ENCODE measurements around the gene PLPPR1. TPM values are rescaled to one million over a fixed set of nuclear protein-coding genes. Genes with fewer than 3 reads are reported as not detected.

PLPPR1 gene
- total RNA-seq, 1 experiment from 2014 or later = 0.93 TPM

- H3K36me3 ChIP-seq = no peaks in the 10 kb centered on the region
- H3K4me3 ChIP-seq = no peak overlapping the region
- H3K4me1 ChIP-seq = no peaks in the 10 kb centered on the region
- no peak overlapping the region for H3K27ac ChIP-seq
- no peaks in the 10 kb centered on the region for H3K9me3 ChIP-seq (replicated peaks)
- no peak for DNase-seq
- 0 out of 2 replicates have a peak, but pooled peaks cover 3% of the 10 kb centered on the region for H3K27me3 ChIP-seq
These were observed 40.2 kb downstream of the PLPPR1 start for GRCh38 chr9:101068696-101069095.

- H3K27me3 ChIP-seq = 0 out of 2 replicates have a peak, but pooled peaks cover 3% of the 10 kb centered on the region
- no peak for DNase-seq
- H3K36me3 ChIP-seq = no peaks in the 10 kb centered on the region
- no peaks in the 10 kb centered on the region for H3K4me1 ChIP-seq
- no peak overlapping the region for H3K27ac ChIP-seq
- H3K4me3 ChIP-seq = no peak overlapping the region
- no peaks in the 10 kb centered on the region for H3K9me3 ChIP-seq (replicated peaks)
These were observed 43.7 kb downstream of the PLPPR1 start for GRCh38 chr9:101072259-101072658.

GRCh38 chr9:101073122-101073521, 44.6 kb downstream of the PLPPR1 start:
- Histone ChIP-seq H3K4me3 (no peak overlapping the region), H3K27me3 (0 out of 2 replicates have a peak, but pooled peaks cover 3% of the 10 kb centered on the region), H3K27ac (no peak overlapping the region), H3K36me3 (no peaks in the 10 kb centered on the region), H3K4me1 (no peaks in the 10 kb centered on the region), H3K9me3 (replicated peaks) (no peaks in the 10 kb centered on the region)
- DNase-seq = no peak

- Histone ChIP-seq H3K9me3 (replicated peaks) (no peaks in the 10 kb centered on the region), H3K27me3 (no peaks in the 10 kb centered on the region), H3K4me3 (no peak overlapping the region), H3K4me1 (no peaks in the 10 kb centered on the region), H3K27ac (no peak overlapping the region), H3K36me3 (no peaks in the 10 kb centered on the region)
- no peak for DNase-seq
These were observed 53.1 kb downstream of the PLPPR1 start for GRCh38 chr9:101081641-101082040.

GRCh38 chr9:101083448-101084202, 55.1 kb downstream of the PLPPR1 start:
- Histone ChIP-seq H3K27ac (no peak overlapping the region), H3K9me3 (replicated peaks) (no peaks in the 10 kb centered on the region), H3K27me3 (no peaks in the 10 kb centered on the region), H3K4me1 (no peaks in the 10 kb centered on the region), H3K36me3 (no peaks in the 10 kb centered on the region), H3K4me3 (no peak overlapping the region)
- DNase-seq = no peak

GRCh38 chr9:101087426-101087825, 58.9 kb downstream of the PLPPR1 start:
- no peaks in the 10 kb centered on the region for H3K9me3 ChIP-seq (replicated peaks)
- no peak overlapping the region for H3K27ac ChIP-seq
- no peak for DNase-seq
- no peaks in the 10 kb centered on the region for H3K4me1 ChIP-seq
- no peaks in the 10 kb centered on the region for H3K27me3 ChIP-seq
- no peaks in the 10 kb centered on the region for H3K36me3 ChIP-seq
- H3K4me3 ChIP-seq = no peak overlapping the region

- no peaks in the 10 kb centered on the region for H3K27me3 ChIP-seq
- DNase-seq = no peak
- H3K9me3 ChIP-seq (replicated peaks) = no peaks in the 10 kb centered on the region
- H3K36me3 ChIP-seq = no peaks in the 10 kb centered on the region
- H3K4me1 ChIP-seq = no peaks in the 10 kb centered on the region
- H3K4me3 ChIP-seq = no peak overlapping the region
- no peak overlapping the region for H3K27ac ChIP-seq
These were observed 64.4 kb downstream of the PLPPR1 start for GRCh38 chr9:101092922-101093321.

- Histone ChIP-seq H3K9me3 (replicated peaks) (no peaks in the 10 kb centered on the region), H3K4me3 (no peak overlapping the region), H3K36me3 (no peaks in the 10 kb centered on the region), H3K27me3 (no peaks in the 10 kb centered on the region), H3K4me1 (no peaks in the 10 kb centered on the region), H3K27ac (no peak overlapping the region)
- DNase-seq = no peak
These were observed 65.1 kb downstream of the PLPPR1 start for GRCh38 chr9:101093620-101094019.

GRCh38 chr9:101094686-101095085, 66.2 kb downstream of the PLPPR1 start:
- no peak overlapping the region for H3K27ac ChIP-seq
- H3K27me3 ChIP-seq = no peaks in the 10 kb centered on the region
- DNase-seq = peak in 1 of 2 experiments; percentile 8
- no peaks in the 10 kb centered on the region for H3K36me3 ChIP-seq
- H3K4me1 ChIP-seq = no peaks in the 10 kb centered on the region
- H3K4me3 ChIP-seq = no peak overlapping the region
- no peaks in the 10 kb centered on the region for H3K9me3 ChIP-seq (replicated peaks)

- Histone ChIP-seq H3K9me3 (replicated peaks) (no peaks in the 10 kb centered on the region), H3K27me3 (no peaks in the 10 kb centered on the region), H3K4me3 (no peak overlapping the region), H3K36me3 (no peaks in the 10 kb centered on the region), H3K27ac (no peak overlapping the region), H3K4me1 (no peaks in the 10 kb centered on the region)
- DNase-seq = no peak
These were observed 68.7 kb downstream of the PLPPR1 start for GRCh38 chr9:101097210-101097609.

- H3K9me3 ChIP-seq (replicated peaks) = no peaks in the 10 kb centered on the region
- no peak for DNase-seq
- H3K4me1 ChIP-seq = no peaks in the 10 kb centered on the region
- H3K4me3 ChIP-seq = no peak overlapping the region
- H3K36me3 ChIP-seq = no peaks in the 10 kb centered on the region
- no peaks in the 10 kb centered on the region for H3K27me3 ChIP-seq
- H3K27ac ChIP-seq = no peak overlapping the region
These were observed 69.9 kb downstream of the PLPPR1 start for GRCh38 chr9:101098392-101098791.

GRCh38 chr9:101114317-101114716, 85.8 kb downstream of the PLPPR1 start:
- Histone ChIP-seq H3K27me3 (no peaks in the 10 kb centered on the region), H3K4me3 (no peak overlapping the region), H3K9me3 (replicated peaks) (no peaks in the 10 kb centered on the region), H3K4me1 (no peaks in the 10 kb centered on the region), H3K36me3 (no peaks in the 10 kb centered on the region), H3K27ac (no peak overlapping the region)
- no peak for DNase-seq

- no peaks in the 10 kb centered on the region for H3K27me3 ChIP-seq
- no peaks in the 10 kb centered on the region for H3K4me1 ChIP-seq
- no peak for DNase-seq
- no peak overlapping the region for H3K27ac ChIP-seq
- H3K4me3 ChIP-seq = no peak overlapping the region
- no peaks in the 10 kb centered on the region for H3K9me3 ChIP-seq (replicated peaks)
- no peaks in the 10 kb centered on the region for H3K36me3 ChIP-seq
These were observed 86.6 kb downstream of the PLPPR1 start for GRCh38 chr9:101115102-101115501.

- Histone ChIP-seq H3K27ac (no peak overlapping the region), H3K4me3 (no peak overlapping the region), H3K4me1 (no peaks in the 10 kb centered on the region), H3K36me3 (no peaks in the 10 kb centered on the region), H3K27me3 (no peaks in the 10 kb centered on the region), H3K9me3 (replicated peaks) (no peaks in the 10 kb centered on the region)
- no peak for DNase-seq
These were observed 88.6 kb downstream of the PLPPR1 start for GRCh38 chr9:101117161-101117560.

GRCh38 chr9:101119206-101119819, 90.8 kb downstream of the PLPPR1 start:
- peak; percentile 53 to 80 for DNase-seq
- no peaks in the 10 kb centered on the region for H3K4me1 ChIP-seq
- no peak overlapping the region for H3K4me3 ChIP-seq
- no peaks in the 10 kb centered on the region for H3K9me3 ChIP-seq (replicated peaks)
- H3K27me3 ChIP-seq = no peaks in the 10 kb centered on the region
- no peak overlapping the region for H3K27ac ChIP-seq
- no peaks in the 10 kb centered on the region for H3K36me3 ChIP-seq
